Caco-2 (cell line): ENCODE data around the gene MPZ. TPM values are rescaled to one million over a fixed set of nuclear protein-coding genes. Genes with fewer than 3 reads are reported as not detected.

Experiments
- Bru-seq: library from RNA; stranded (reverse); fragments of 400-500 nt; gene quantifications from one replicate; lab custom pipeline; 2021; lab: Mats Ljungman, UMichigan
- BruChase-seq, 2 experiments: library from RNA; stranded (reverse); fragments of 400-500 nt; gene quantifications; one replicate each; lab custom pipeline; 2021; lab: Mats Ljungman, UMichigan
- BruUV-seq: library from RNA; stranded (reverse); fragments of 400-500 nt; replicated peaks from 2 replicates; lab custom pipeline; 2021; lab: Mats Ljungman, UMichigan
- CTCF ChIA-PET: fragments of 300-600 bp; sonication (Branson Sonifier 250); formaldehyde crosslinking; loops from one replicate; lab custom pipeline; 2022; ENCODE audit warnings: antibody characterized with exemption; lab: Charles Lee
- POLR2A ChIA-PET: fragments of 300-600 bp; sonication (Branson Sonifier 250); formaldehyde crosslinking; loops from one replicate; lab custom pipeline; 2022; ENCODE audit warnings: antibody characterized with exemption; lab: Charles Lee
- DNase-seq, 2 experiments: peaks; one replicate each; pipeline versions ENCODE4 v3.0.0 to v3.0.0-alpha.2; 2020 to 2022
- H3K27me3 ChIP-seq: replicated peaks from 2 replicates; pipeline ENCODE4 v1.6.0; 2011; ENCODE audit warnings: low read length; ENCODE audit not compliant: control insufficient read depth, insufficient read depth
- H3K36me3 ChIP-seq: 2 replicates; pipeline ENCODE4 v1.5.1; 2011; ENCODE audit warnings: low read length; ENCODE audit not compliant: control insufficient read depth, insufficient read depth
- H3K4me1 ChIP-seq: fragments of 250-450 bp; sonication (Bioruptor Pico); 2 replicates; pipeline ENCODE4 v1.5.1; 2020; ENCODE audit warnings: mild to moderate bottlenecking
- H3K4me3 ChIP-seq: 2 replicates; pipeline ENCODE4 v1.5.1; 2011; ENCODE audit warnings: low read depth, mild to moderate bottlenecking, control low read depth, low read length
- H3K9me3 ChIP-seq: fragments of 250-450 bp; sonication (Bioruptor Pico); 2 replicates; pipeline ENCODE4 v1.5.1; 2020; ENCODE audit warnings: mild to moderate bottlenecking, moderate library complexity
- H3K27ac Mint-ChIP-seq: one replicate; pipeline ENCODE4 v1.8.0; 2022; ENCODE audit warnings: mixed read lengths; ENCODE audit not compliant: unreplicated experiment
- H3K27me3 Mint-ChIP-seq: one replicate; pipeline ENCODE4 v1.8.0; 2022; ENCODE audit warnings: mixed read lengths; ENCODE audit not compliant: insufficient read depth, unreplicated experiment
- H3K36me3 Mint-ChIP-seq: one replicate; pipeline ENCODE4 v1.8.0; 2022; ENCODE audit warnings: mild to moderate bottlenecking, mixed read lengths; ENCODE audit not compliant: insufficient read depth, unreplicated experiment
- H3K4me1 Mint-ChIP-seq: one replicate; pipeline ENCODE4 v1.8.0; 2022; ENCODE audit warnings: low read depth, mixed read lengths; ENCODE audit not compliant: unreplicated experiment
- H3K4me3 Mint-ChIP-seq: one replicate; pipeline ENCODE4 v1.8.0; 2022; ENCODE audit warnings: mild to moderate bottlenecking, moderate library complexity, mixed read lengths; ENCODE audit not compliant: unreplicated experiment
- H3K9me3 Mint-ChIP-seq: one replicate; pipeline ENCODE4 v1.8.0; 2022; ENCODE audit warnings: mixed read lengths; ENCODE audit not compliant: unreplicated experiment
- CTCF ChIP-seq, 2 experiments: fragments of 200-600 bp in 1 of 2; IDR thresholded peaks; 1 replicate in 1 of 2; 2 replicates in 1 of 2; pipeline versions ENCODE4 v1.5.1 to v1.8.0; 2011 to 2022; ENCODE audit warnings: antibody characterized with exemption in 1 of 2, control low read depth in 1 of 2, inconsistent platforms in 1 of 2, low read depth in 1 of 2, low read length in 1 of 2, mild to moderate bottlenecking in 1 of 2, moderate library complexity in 1 of 2; ENCODE audit not compliant: insufficient read depth in 1 of 2, severe bottlenecking in 1 of 2, unreplicated experiment in 1 of 2
- intact Hi-C: fragments of 100-400 bp; cut with micrococcal nuclease; formaldehyde crosslinking; loops from one replicate; pipeline ENCODE4 v1.10.0; 2022; ENCODE audit not compliant: unreplicated experiment
- long read RNA-seq: library from polyadenylated mRNA; stranded (forward); transcript quantifications from one replicate; pipeline ENCODE4 v2.0.0, GENCODE V29; 2022
- total RNA-seq: library from RNA; stranded (reverse); gene quantifications from 2 replicates; pipeline ENCODE4 v1.2.3, GENCODE V29; 2022

Gene MPZ
- total RNA-seq (0.20 and 0.23 TPM in 2 replicates), Bru-seq, nascent RNA (percentile 15 among the genes with signal in this experiment), BruChase-seq, experiment 1, labeled RNA remaining after a 2-hour chase (percentile 7 among the genes with signal in this experiment), BruChase-seq, experiment 2, labeled RNA remaining after a 6-hour chase (percentile 21 among the genes with signal in this experiment)
- long read RNA-seq: 0 reads

- Mint-ChIP-seq H3K4me3 (no peak within 1 kb of the TSS), H3K4me1 (no peaks in the 10 kb centered on the region), H3K27ac (no peak within 1 kb of the TSS), H3K36me3 (peaks cover 8% of the 10 kb centered on the region), H3K27me3 (no peaks in the 10 kb centered on the region), H3K9me3 (no peaks in the 10 kb centered on the region)
- Histone ChIP-seq H3K4me1 (0 out of 2 replicates have a peak, but pooled peaks cover 3% of the 10 kb centered on the region), H3K36me3 (no peaks in the 10 kb centered on the region), H3K9me3 (no peaks in the 10 kb centered on the region), H3K27me3 (no peaks in the 10 kb centered on the region), H3K4me3 (no peak within 1 kb of the TSS)
- TF ChIP-seq CTCF (IDR thresholded peaks at IDR 0.05; ENCODE audit: insufficient read depth in 1 of 2, low read depth in 1 of 2, low read length in 1 of 2, severe bottlenecking in 1 of 2, unreplicated experiment in 1 of 2): no peak
- ChIA-PET CTCF (no interaction called here), POLR2A (no interaction called here)
- no TSS peak for BruUV-seq
- intact Hi-C loops: no loop called here
- DNase-seq: no peak
Observed at GRCh38 chr1:161309868-161310267, at the start of gene MPZ. Gene MPZ (minus strand): TSS chr1:161309968. CDS start chr1:161309905, 63 bp downstream.

- Mint-ChIP-seq H3K4me3 (no peak overlapping the region), H3K27ac (no peak overlapping the region), H3K4me1 (no peaks in the 10 kb centered on the region), H3K9me3 (no peaks in the 10 kb centered on the region), H3K27me3 (no peaks in the 10 kb centered on the region), H3K36me3 (peaks cover 47% of the 10 kb centered on the region)
- Histone ChIP-seq H3K27me3 (no peaks in the 10 kb centered on the region), H3K36me3 (no peaks in the 10 kb centered on the region; the same call in 1 of the 2 replicates), H3K4me1 (no peaks in the 10 kb centered on the region), H3K4me3 (no peak overlapping the region), H3K9me3 (no peaks in the 10 kb centered on the region)
- intact Hi-C loops: no loop called here
- no peak for TF ChIP-seq CTCF (IDR thresholded peaks at IDR 0.05; ENCODE audit: insufficient read depth in 1 of 2, low read depth in 1 of 2, low read length in 1 of 2, severe bottlenecking in 1 of 2, unreplicated experiment in 1 of 2)
- CTCF ChIA-PET: no interaction called here
- POLR2A ChIA-PET: no interaction called here
- no TSS peak for BruUV-seq
- DNase-seq: no peak
Observed at GRCh38 chr1:161359291-161359690, 49.5 kb upstream of the MPZ start.

GRCh38 chr1:161357073-161357472 is 47.3 kb upstream of the MPZ start:
- H3K9me3 Mint-ChIP-seq: no peaks in the 10 kb centered on the region
- POLR2A ChIA-PET: interaction anchor here (0.6 kb wide), 1 partner anchor 70 kb away, joined by 4 read pairs; no protein-coding TSS in a partner anchor
- no peaks in the 10 kb centered on the region for H3K4me1 ChIP-seq
- peaks cover 40% of the 10 kb centered on the region for H3K36me3 Mint-ChIP-seq
- no TSS peak for BruUV-seq
- no peaks in the 10 kb centered on the region for H3K9me3 ChIP-seq
- intact Hi-C loops: no loop called here
- H3K36me3 ChIP-seq: no peaks in the 10 kb centered on the region
- no peaks in the 10 kb centered on the region for H3K27me3 ChIP-seq
- CTCF ChIA-PET: no interaction called here
- no peak overlapping the region for H3K4me3 ChIP-seq
- no peak overlapping the region for H3K4me3 Mint-ChIP-seq
- no peak overlapping the region for H3K27ac Mint-ChIP-seq
- TF ChIP-seq CTCF (IDR thresholded peaks at IDR 0.05; ENCODE audit: insufficient read depth in 1 of 2, low read depth in 1 of 2, low read length in 1 of 2, severe bottlenecking in 1 of 2, unreplicated experiment in 1 of 2): no peak
- H3K4me1 Mint-ChIP-seq: no peaks in the 10 kb centered on the region
- H3K27me3 Mint-ChIP-seq: no peaks in the 10 kb centered on the region
- no peak for DNase-seq
